H9 (cell line): ENCODE measurements around the gene RIPK4. TPM values are rescaled to one million over a fixed set of nuclear protein-coding genes. Genes with fewer than 3 reads are reported as not detected.

Experiments used
- DNase-seq: peaks from one replicate; pipeline ENCODE4 v3.0.0-alpha.2; 2017
- H2AFZ ChIP-seq: one replicate; pipeline ENCODE4 v1.6.1; 2013; ENCODE audit warnings: mild to moderate bottlenecking, low read length, control low read depth, moderate library complexity
- H2AK5ac ChIP-seq: 2 replicates; pipeline ENCODE4 v1.6.1; 2013; ENCODE audit warnings: low read length, control low read depth, mixed read lengths; ENCODE audit not compliant: insufficient read length
- H2BK120ac ChIP-seq: one replicate; pipeline ENCODE4 v1.6.1; 2013; ENCODE audit warnings: low read depth, mild to moderate bottlenecking, low read length, control low read depth, inconsistent platforms; ENCODE audit not compliant: poor library complexity, severe bottlenecking
- H2BK12ac ChIP-seq: 2 replicates; pipeline ENCODE4 v1.6.1; 2013; ENCODE audit warnings: low read length, control low read depth, mixed read lengths, low read depth; ENCODE audit not compliant: insufficient read length
- H2BK15ac ChIP-seq: 2 replicates; pipeline ENCODE4 v1.6.1; 2013; ENCODE audit warnings: low read depth, low read length, control low read depth
- H2BK20ac ChIP-seq: one replicate; pipeline ENCODE4 v1.6.1; 2013; ENCODE audit warnings: low read depth, mild to moderate bottlenecking, low read length, control low read depth, inconsistent platforms; ENCODE audit not compliant: poor library complexity, severe bottlenecking
- H2BK5ac ChIP-seq: 2 replicates; pipeline ENCODE4 v1.6.1; 2013; ENCODE audit warnings: low read length, control low read depth, mixed read lengths; ENCODE audit not compliant: insufficient read length
- H3K14ac ChIP-seq: 2 replicates; pipeline ENCODE4 v1.6.1; 2013; ENCODE audit warnings: low read length, control low read depth; ENCODE audit not compliant: insufficient read depth
- H3K18ac ChIP-seq: 2 replicates; pipeline ENCODE4 v1.6.1; 2013; ENCODE audit warnings: low read depth, mild to moderate bottlenecking, mixed read lengths, low read length, control low read depth; ENCODE audit not compliant: insufficient read length
- H3K23ac ChIP-seq: 2 replicates; pipeline ENCODE4 v1.6.1; 2013; ENCODE audit warnings: low read length, control low read depth, mixed read lengths, low read depth; ENCODE audit not compliant: insufficient read length
- H3K23me2 ChIP-seq: 2 replicates; pipeline ENCODE4 v1.6.1; 2013; ENCODE audit warnings: low read depth, mild to moderate bottlenecking, mixed read lengths, low read length, control low read depth; ENCODE audit not compliant: insufficient read length, poor library complexity, severe bottlenecking
- H3K27ac ChIP-seq: 2 replicates; pipeline ENCODE4 v1.5.1; 2013; ENCODE audit warnings: low read length, control low read depth, mixed read lengths, low read depth; ENCODE audit not compliant: insufficient read length
- H3K27me3 ChIP-seq: 2 replicates; pipeline ENCODE4 v1.6.1; 2013; ENCODE audit warnings: low read length, control low read depth, inconsistent platforms; ENCODE audit not compliant: insufficient read depth
- H3K4ac ChIP-seq: 2 replicates; pipeline ENCODE4 v1.6.1; 2013; ENCODE audit warnings: low read depth, mild to moderate bottlenecking, control low read depth, inconsistent platforms, low read length, moderate library complexity
- H3K4me1 ChIP-seq: 2 replicates; pipeline ENCODE4 v1.6.1; 2013; ENCODE audit warnings: low read length, control low read depth, inconsistent platforms; ENCODE audit not compliant: insufficient read depth
- H3K4me2 ChIP-seq: 2 replicates; pipeline ENCODE4 v1.6.1; 2013; ENCODE audit warnings: low read length, control low read depth, mixed read lengths; ENCODE audit not compliant: insufficient read length, insufficient read depth
- H3K56ac ChIP-seq: 2 replicates; pipeline ENCODE4 v1.6.1; 2013; ENCODE audit warnings: low read depth, mild to moderate bottlenecking, mixed read lengths, low read length, control low read depth; ENCODE audit not compliant: insufficient read length
- H3K79me1 ChIP-seq: 2 replicates; pipeline ENCODE4 v1.6.1; 2013; ENCODE audit warnings: low read depth, mild to moderate bottlenecking, moderate library complexity, low read length, control low read depth, inconsistent platforms; ENCODE audit not compliant: insufficient read depth, poor library complexity, severe bottlenecking
- H3K79me2 ChIP-seq: 2 replicates; pipeline ENCODE4 v1.6.1; 2013; ENCODE audit warnings: low read length, control low read depth, inconsistent platforms; ENCODE audit not compliant: insufficient read depth
- H3K9ac ChIP-seq: 2 replicates; pipeline ENCODE4 v1.6.1; 2013; ENCODE audit warnings: low read length, control low read depth, mixed read lengths; ENCODE audit not compliant: insufficient read length; ENCODE audit errors: extremely low read depth
- H3K9me3 ChIP-seq: one replicate; pipeline ENCODE4 v1.6.1; 2013; ENCODE audit warnings: low read depth, low read length, inconsistent platforms; ENCODE audit not compliant: control insufficient read depth
- H3T11ph ChIP-seq: one replicate; pipeline ENCODE4 v1.6.1; 2013; ENCODE audit warnings: mild to moderate bottlenecking, low read length, control low read depth, inconsistent platforms
- H4K20me1 ChIP-seq: one replicate; pipeline ENCODE4 v1.6.1; 2013; ENCODE audit not compliant: control insufficient read depth, insufficient read length, insufficient read depth
- H4K5ac ChIP-seq: 2 replicates; pipeline ENCODE4 v1.6.1; 2013; ENCODE audit warnings: low read depth, mild to moderate bottlenecking, mixed read lengths, low read length, control low read depth; ENCODE audit not compliant: insufficient read length
- H4K8ac ChIP-seq: replicated peaks from 2 replicates; pipeline ENCODE4 v1.6.1; 2013; ENCODE audit warnings: low read length, control low read depth, mixed read lengths, low read depth; ENCODE audit not compliant: insufficient read length
- H4K91ac ChIP-seq: 2 replicates; pipeline ENCODE4 v1.6.1; 2013; ENCODE audit warnings: low read depth, mild to moderate bottlenecking, moderate library complexity, mixed read lengths, low read length, control low read depth; ENCODE audit not compliant: insufficient read length
- H3K27ac Mint-ChIP-seq, 3 experiments: 2 replicates in 2 of 3; 3 replicates in 1 of 3; pipeline ENCODE4 v1.8.0; 2020 to 2021; ENCODE audit warnings: mixed read lengths in 3 of 3, mild to moderate bottlenecking in 1 of 3, moderate library complexity in 1 of 3
- H3K27me3 Mint-ChIP-seq: 2 replicates; pipeline ENCODE4 v1.8.0; 2021; ENCODE audit warnings: low read depth, mild to moderate bottlenecking, moderate library complexity, mixed read lengths
- H3K36me3 Mint-ChIP-seq, 3 experiments: 2 replicates in 2 of 3; 3 replicates in 1 of 3; pipeline ENCODE4 v1.8.0; 2020 to 2021; ENCODE audit warnings: low read depth in 3 of 3, mixed read lengths in 3 of 3; ENCODE audit not compliant: insufficient read depth in 1 of 3
- H3K4me1 Mint-ChIP-seq, 2 experiments: 2 replicates each; pipeline ENCODE4 v1.8.0; 2020; ENCODE audit warnings: mixed read lengths in 2 of 2
- H3K4me3 Mint-ChIP-seq, 2 experiments: 2 replicates in 1 of 2; 3 replicates in 1 of 2; pipeline ENCODE4 v1.8.0; 2020 to 2021; ENCODE audit warnings: mild to moderate bottlenecking in 2 of 2, mixed read lengths in 2 of 2, moderate library complexity in 1 of 2
- H3K9me3 Mint-ChIP-seq, 2 experiments: 2 replicates in 1 of 2; 3 replicates in 1 of 2; pipeline ENCODE4 v1.8.0; 2020; ENCODE audit warnings: mild to moderate bottlenecking in 2 of 2, mixed read lengths in 2 of 2, moderate library complexity in 1 of 2
- CTCF ChIP-seq: fragments of 200-600 bp; sonication (generic); conservative IDR thresholded peaks from 3 replicates; pipeline ENCODE4 v1.8.0; 2021; ENCODE audit warnings: antibody characterized with exemption, mild to moderate bottlenecking
- WGBS: extraction: QIAGEN DNeasy Blood & Tissue Kit; methylation state at CpG from one replicate; pipeline ENCODE4 v1.1.7; 2013; ENCODE audit warnings: missing lambda C conversion rate, low lambda C conversion rate, mixed read lengths; ENCODE audit not compliant: insufficient read length; ENCODE audit errors: extremely low coverage; 5-methylcytosine and 5-hydroxymethylcytosine counted together
- total RNA-seq: library from RNA; stranded (reverse); gene quantifications from 2 replicates; pipeline ENCODE4 v1.2.1, GENCODE V29; 2021

The RIPK4 gene
- total RNA-seq, 1 experiment from 2014 or later = 2.9 TPM

- Mint-ChIP-seq H3K4me1 (no peaks in the 10 kb centered on the region), H3K36me3 (peaks cover 12 to 51% (median 36%) of the 10 kb centered on the region in 3 experiments), H3K4me3 (no peak overlapping the region), H3K9me3 (peaks cover 7% of the 10 kb centered on the region in 2 experiments; a peak in 4 of 5 replicates), H3K27me3 (no peaks in the 10 kb centered on the region), H3K27ac (no peak overlapping the region)
- no peak overlapping the region for H4K5ac ChIP-seq
- no peak overlapping the region for H2AK5ac ChIP-seq
- H3K14ac ChIP-seq = no peak overlapping the region
- no peaks in the 10 kb centered on the region for H3K23me2 ChIP-seq
- no peaks in the 10 kb centered on the region for H3K27me3 ChIP-seq
- no peak overlapping the region for H2BK5ac ChIP-seq
- H3K56ac ChIP-seq = no peak overlapping the region
- H3K23ac ChIP-seq = no peak overlapping the region
- H2BK15ac ChIP-seq = no peak overlapping the region
- no peaks in the 10 kb centered on the region for H3K79me2 ChIP-seq
- no peak overlapping the region for H4K8ac ChIP-seq
- TF ChIP-seq CTCF = no peak
- H3T11ph ChIP-seq = no peak overlapping the region
- H3K79me1 ChIP-seq = no peaks in the 10 kb centered on the region
- no peak overlapping the region for H3K4me2 ChIP-seq
- no peak overlapping the region for H2BK12ac ChIP-seq
- no peak for DNase-seq
- H3K9ac ChIP-seq = no peak overlapping the region
- H3K4me1 ChIP-seq = no peaks in the 10 kb centered on the region
- H2BK20ac ChIP-seq = no peak overlapping the region
- H3K9me3 ChIP-seq = no peaks in the 10 kb centered on the region
- no peak overlapping the region for H3K4ac ChIP-seq
- WGBS = no CpG with 5 or more reads among the region's 4 CpGs
- no peak overlapping the region for H4K91ac ChIP-seq
- no peak overlapping the region for H2AFZ ChIP-seq
- no peak overlapping the region for H2BK120ac ChIP-seq
- no peak overlapping the region for H3K27ac ChIP-seq
- H3K18ac ChIP-seq = no peak overlapping the region
- H4K20me1 ChIP-seq = no peaks in the 10 kb centered on the region
These were observed 39.9 kb upstream of the RIPK4 start for GRCh38 chr21:41806773-41807172.
